GM19372 (cell line): Measurements from ENCODE around the gene IL13RA2.

Source experiments
- ATAC-seq: cut with Tn5 transposase; IDR thresholded peaks from one replicate; pipeline ENCODE4 v1.9.1; 2021; ENCODE audit warnings: mild to moderate bottlenecking, low read depth, moderate library complexity; ENCODE audit not compliant: unreplicated experiment

Gene IL13RA2

GRCh38 chrX:115017455-115017854 lies at the start of gene IL13RA2:
IL13RA2 (minus strand) TSS chrX:115017616; CDS start chrX:115017269, 347 bp downstream.
- ATAC-seq: no peak

DNA sequence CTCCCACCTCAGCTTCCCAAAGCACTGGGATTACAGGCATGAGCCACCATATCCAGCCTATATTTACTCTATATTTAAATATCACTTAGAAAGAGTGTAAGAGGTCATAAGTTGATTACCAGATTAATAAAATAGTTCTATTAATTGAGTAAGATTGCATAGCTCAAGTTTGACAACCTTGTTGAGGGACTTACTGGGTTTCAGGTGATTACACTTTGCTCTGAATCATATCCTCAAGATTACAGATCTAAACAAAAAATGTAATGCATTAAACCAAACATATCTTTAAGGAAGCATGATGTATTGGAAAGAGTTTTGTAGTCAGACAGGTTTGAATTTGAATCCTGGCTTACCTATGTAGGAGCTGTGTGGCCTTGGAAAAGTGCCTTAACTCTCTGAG lies 47.9 kb upstream of the IL13RA2 start:
- ATAC-seq: no peak

GRCh38 chrX:115060013-115060412 lies 42.6 kb upstream of the IL13RA2 start:
- no peak for ATAC-seq

DNA sequence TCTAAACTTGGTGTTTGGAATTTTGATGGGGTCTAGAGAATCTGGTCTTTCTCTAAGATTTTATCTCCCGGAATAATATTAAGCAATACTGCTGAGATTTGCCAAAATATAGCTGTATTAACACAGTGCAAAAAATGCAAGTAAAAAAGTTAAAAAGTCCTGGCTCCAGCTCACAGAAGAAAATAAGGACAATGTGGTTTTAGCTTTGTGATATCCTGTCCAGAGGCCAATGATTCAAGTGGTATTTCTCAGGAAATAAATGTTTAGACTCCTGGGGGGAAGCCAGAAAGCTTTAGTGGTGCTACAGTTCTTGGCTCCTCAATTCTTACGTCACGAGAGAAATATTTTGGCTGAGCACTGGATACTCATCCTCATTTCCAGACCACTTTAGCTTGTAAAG lies 40.9 kb upstream of the IL13RA2 start:
- no peak for ATAC-seq

- no peak for ATAC-seq
These were observed 37.5 kb upstream of the IL13RA2 start for GRCh38 chrX:115054876-115055275.

- ATAC-seq: no peak
These were observed 35.8 kb upstream of the IL13RA2 start for GRCh38 chrX:115053223-115053622.

- ATAC-seq: no peak
These were observed 30.3 kb upstream of the IL13RA2 start for GRCh38 chrX:115047715-115048114.

DNA sequence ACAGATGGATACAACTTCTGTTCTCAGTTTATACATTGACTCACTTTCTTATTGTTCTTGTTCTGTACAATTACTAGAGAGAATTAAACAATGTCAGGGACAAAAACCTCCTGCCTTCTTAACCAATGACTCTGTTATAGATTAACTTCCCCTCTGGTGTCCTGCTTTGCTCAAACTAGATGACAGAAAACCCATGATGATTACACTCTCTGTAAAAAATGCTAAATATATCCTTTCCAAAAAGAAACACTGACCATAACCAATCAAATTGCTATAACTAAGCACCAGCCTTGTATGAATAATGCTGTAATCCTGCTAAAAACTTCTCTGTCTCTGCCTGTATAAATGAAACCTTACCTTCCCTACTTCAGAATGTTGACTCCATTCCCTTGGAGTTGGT lies 29.8 kb upstream of the IL13RA2 start:
- ATAC-seq: no peak

GRCh38 chrX:115040417-115040816 lies 23.0 kb upstream of the IL13RA2 start:
- no peak for ATAC-seq

- no peak for ATAC-seq
These were observed 21.0 kb upstream of the IL13RA2 start for GRCh38 chrX:115038406-115038805.

- ATAC-seq: no peak
These were observed 18.6 kb upstream of the IL13RA2 start for GRCh38 chrX:115036029-115036428.

- ATAC-seq: no peak
These were observed 14.6 kb upstream of the IL13RA2 start for GRCh38 chrX:115031989-115032388.

- no peak for ATAC-seq
These were observed 13.2 kb upstream of the IL13RA2 start for GRCh38 chrX:115030625-115031024.

DNA sequence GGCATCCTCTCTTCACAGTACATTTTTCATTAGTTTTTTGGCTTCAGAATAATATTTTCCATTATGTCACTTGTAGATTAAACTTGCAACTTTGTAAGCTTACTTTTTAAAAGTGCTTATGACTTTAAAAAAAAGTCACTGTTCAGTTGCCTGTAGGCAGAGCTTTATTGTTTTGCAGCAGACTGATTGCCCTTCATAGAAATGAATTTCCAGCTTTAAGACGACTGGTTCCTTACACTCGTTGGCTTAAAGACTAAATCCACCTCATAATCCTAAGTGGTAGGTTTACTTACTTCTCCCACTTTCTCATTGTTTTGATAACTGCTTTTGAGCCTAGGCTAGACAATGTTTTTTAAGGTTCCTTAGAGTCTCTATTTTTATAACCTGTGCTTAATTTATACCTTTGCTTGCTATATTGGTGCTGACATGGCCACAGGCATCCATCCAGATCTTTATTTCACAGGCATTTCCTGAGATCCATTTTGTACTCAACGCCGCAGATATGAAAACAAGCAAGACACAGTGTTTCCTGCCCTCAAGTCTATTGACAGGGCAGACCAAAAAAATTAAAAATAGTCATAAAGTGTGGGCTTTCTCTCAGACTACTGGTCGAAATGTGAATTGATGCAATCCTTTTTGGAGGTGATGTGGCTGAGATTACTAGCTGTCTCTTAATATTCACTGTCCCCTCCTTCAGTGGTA lies 12.6 kb upstream of the IL13RA2 start:
- ATAC-seq: no peak

GRCh38 chrX:115029440-115029839 lies 12.0 kb upstream of the IL13RA2 start:
- ATAC-seq: no peak

DNA sequence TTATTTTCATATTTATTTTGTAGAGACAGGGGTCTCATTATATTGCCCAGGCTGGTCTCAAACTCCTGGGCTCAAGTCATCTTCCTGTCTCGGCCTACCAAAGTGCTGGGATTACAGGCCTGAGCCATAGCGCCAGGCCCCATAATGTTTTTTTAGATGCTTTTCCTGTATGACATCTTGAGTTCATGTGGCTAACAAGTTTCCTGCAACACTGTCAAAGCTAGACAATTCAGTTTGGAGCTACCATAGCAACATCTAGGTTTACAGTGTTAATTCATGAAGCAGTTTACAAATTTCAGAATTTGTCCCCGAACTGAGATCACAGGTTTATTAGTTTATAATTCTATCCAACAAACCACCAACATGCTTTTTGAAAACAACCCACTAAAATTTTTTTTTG lies 6.4 kb upstream of the IL13RA2 start:
- no peak for ATAC-seq

DNA sequence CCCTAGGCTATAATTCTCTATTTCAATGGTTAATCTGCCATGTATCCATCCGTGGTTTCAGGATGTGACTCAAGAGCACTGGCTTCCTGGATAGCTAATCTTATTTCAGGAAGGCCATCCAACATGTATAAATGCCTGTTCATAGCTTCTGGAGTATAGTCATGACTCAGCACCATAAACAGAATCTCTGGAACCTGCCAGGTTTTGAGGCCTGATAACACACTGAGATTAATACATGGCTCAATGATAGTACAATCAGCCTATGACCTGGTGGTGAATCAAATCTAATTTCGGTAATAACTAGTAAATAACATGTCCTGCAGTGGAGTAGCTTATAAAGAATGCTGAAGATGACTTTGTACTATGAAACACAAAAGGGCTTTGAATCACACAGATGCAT lies 5.7 kb upstream of the IL13RA2 start:
- no peak for ATAC-seq

GRCh38 chrX:115021121-115021520 lies 3.7 kb upstream of the IL13RA2 start:
- ATAC-seq: no peak

DNA sequence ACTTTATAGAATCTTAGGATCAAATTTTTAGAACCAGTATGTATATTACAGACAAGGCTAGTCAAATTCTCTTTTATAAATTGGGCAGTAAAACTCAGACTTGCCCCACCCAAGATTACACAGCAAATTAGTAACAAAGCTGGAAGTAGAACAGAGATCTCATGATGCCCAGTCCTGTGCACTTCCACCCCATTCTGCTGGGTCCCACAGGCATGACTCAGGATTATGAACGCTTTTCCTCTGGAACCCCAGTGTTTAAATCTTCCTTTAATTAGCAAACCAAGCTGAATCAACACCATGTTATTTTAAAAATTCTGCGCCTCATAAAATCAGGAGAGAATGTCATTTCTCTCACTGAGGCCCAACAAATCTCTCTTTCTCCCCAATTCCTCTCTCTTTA lies 1.5 kb upstream of the IL13RA2 start:
- ATAC-seq: no peak

- ATAC-seq: no peak
These were observed 728 bp upstream of the IL13RA2 start for GRCh38 chrX:115018040-115018647.

DNA sequence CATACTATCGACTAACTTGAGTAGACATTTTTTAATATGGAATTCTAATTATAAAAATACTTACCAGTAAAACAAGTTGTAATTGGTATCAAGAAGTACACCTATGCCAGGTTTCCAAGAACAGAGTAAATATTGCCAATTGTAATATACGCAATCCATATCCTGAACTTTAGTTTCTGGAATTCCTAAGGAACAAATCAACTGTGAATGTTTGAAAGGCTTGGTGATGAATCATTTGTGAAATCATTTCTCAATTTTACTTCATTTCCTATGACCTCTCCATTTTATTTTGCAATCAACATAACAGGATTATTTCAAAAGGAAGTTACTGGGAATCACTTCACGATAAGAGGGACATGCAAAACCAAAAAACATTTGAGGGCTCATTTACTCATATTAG lies 3.7 kb downstream of the IL13RA2 start:
- ATAC-seq: no peak

GRCh38 chrX:115011428-115011827 lies 6.0 kb downstream of the IL13RA2 start:
- ATAC-seq: no peak
